Epidermal melanocyte (primary cell): ENCODE results near the gene HAO1.

Source experiments
- DNase-seq: peaks from one replicate; pipeline ENCODE4 v3.0.0; 2011; ENCODE audit warnings: low spot score; ENCODE audit not compliant: insufficient read length

HAO1 gene

DNA sequence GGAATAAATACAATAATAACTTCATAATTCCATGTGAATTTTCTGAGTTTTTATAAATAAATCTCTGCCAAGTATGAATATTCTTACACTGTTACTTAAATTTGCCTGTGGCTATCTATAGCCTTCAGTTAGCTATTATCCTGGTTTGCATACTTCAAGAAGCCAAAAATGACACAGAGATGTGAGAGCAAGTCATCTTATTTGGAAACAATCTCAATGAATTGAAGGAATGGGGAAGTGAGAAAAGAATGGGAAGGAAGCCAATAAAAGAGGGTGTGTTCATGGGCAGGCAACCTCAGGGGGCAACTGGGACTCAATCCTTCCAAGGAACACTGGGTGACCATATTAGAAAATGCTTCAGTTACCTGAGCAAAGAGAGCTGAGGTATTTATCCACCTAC, 9.9 kb downstream of the HAO1 start:
- DNase-seq = no peak

DNA sequence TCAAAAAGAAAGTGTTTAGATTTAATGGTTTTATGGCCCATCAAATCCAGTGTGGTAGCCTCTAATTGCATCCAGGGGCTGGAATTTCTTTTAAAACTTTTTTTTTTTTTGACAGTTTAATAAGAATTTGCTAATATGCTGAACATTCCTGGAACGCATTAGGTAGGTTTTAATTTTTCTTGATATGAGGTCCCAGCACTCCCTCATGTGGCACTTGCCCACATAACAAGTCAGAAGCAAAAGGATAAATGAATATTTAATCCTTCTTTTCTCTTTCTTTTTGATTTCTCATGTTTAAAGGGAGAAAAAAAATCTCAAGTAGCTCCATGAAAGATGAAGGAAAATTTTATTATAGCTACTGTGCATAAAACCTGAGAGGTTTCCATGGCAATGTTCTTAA, 13.5 kb downstream of the HAO1 start:
- no peak for DNase-seq

- no peak for DNase-seq
These were observed 13.9 kb downstream of the HAO1 start for GRCh38 chr20:7926323-7926722.

GRCh38 chr20:7924692-7925091, 15.6 kb downstream of the HAO1 start:
- no peak for DNase-seq

GRCh38 chr20:7916648-7917047, 23.6 kb downstream of the HAO1 start:
- DNase-seq = no peak

DNA sequence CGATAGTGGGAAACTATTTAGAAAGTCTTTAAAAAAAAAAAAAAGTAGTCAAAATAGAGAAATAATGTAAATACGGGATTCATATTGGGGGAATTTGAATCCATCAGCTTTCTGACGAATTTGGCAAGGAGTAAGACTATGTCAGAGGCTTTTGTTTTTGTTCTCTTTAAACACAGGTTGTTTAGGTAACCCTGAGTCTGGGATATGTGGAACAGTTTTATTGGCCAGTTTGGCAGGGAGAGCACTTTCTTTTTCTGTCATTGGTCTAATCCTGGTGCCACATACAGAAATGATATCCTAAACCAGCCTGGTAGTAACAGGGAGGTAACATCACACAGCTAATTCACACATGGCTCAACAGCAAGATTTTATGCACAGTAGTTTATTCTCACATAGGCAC, 27.7 kb downstream of the HAO1 start:
- DNase-seq = no peak

DNA sequence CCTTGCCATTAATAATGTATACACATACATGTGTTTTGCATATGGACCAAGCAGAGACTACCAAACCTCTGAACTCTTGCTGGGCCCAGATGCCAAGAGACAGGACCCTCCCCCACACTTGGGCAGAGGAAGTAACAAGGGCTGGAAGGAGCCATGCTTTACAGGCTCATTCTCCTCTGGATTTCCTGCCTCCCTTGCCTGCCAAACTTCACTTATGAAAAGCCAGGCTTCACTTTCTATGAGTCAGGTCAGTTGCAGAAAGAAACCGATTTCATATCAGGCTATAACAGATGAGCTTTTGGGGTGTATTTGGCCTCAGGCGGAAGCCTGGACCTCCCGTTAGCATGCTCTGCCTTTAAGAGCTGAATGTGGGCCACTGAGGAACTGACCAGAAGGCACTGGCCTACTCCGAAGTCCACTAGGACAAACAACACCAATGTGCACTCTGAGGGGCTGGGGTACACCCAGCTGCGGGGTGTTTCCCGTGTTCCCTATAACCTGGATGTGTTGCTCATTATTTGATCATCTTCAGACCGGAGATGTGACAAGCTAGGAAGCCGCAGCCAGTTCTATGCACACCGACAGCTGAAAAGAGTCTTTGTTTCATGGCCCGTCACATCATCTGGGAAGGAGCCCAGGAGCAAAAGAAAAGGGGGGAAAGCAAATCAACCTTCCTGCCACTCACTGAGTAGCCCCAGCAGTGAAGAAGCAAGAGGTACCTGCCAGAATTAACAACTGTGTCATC, 28.5 kb downstream of the HAO1 start:
- no peak for DNase-seq

- DNase-seq = peak; percentile 25
These were observed 31.4 kb downstream of the HAO1 start for GRCh38 chr20:7908905-7909304.

GRCh38 chr20:7903429-7903828, 36.8 kb downstream of the HAO1 start:
- no peak for DNase-seq

DNA sequence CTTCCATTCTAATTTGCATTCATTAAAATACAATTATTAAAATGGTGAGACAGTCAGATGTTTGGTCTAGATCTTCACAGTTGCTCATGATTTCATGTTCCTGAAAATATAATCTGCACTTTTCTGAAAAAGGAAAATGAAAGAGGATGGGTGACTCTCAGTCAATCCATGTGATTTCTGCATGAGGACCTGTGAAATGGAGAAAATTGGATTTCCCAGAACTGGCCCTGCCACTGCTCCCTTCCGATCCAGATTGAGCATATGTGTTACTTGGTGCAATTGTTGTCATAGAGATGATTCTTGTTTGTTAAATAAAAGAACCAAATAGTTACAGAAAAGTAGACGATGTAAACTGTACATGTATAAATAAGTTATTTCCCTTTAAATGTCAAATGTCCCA, 37.4 kb downstream of the HAO1 start:
- no peak for DNase-seq

DNA sequence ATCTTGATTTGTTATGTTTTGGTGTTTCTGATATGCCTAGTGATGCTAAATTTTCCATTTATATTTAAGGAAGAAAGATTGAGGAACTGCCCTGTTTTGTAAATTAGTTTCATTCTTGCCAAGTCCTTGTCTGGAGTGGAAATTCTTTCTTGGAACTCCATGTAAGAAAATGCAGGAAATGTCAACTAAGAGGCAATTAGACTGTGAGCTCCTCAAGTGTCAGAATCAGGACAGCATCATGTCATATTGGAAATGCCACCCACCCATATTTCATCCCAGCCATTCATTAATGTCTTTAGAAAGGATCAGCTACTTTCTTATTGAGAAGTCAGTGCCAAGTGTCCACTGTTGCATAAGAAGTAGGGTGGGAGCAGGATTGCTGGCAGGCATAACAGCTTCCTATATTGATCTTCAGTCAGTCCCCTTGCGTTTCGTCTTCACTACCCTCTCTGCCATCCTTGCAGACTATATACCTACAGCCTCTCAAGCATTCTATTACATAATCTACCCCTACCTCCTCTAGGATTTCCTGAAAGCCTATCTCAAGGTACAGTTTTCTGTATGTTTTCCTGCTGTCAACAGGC, 42.4 kb downstream of the HAO1 start:
- DNase-seq = no peak

GRCh38 chr20:7893014-7893730, 47.1 kb downstream of the HAO1 start:
- no peak for DNase-seq

DNA sequence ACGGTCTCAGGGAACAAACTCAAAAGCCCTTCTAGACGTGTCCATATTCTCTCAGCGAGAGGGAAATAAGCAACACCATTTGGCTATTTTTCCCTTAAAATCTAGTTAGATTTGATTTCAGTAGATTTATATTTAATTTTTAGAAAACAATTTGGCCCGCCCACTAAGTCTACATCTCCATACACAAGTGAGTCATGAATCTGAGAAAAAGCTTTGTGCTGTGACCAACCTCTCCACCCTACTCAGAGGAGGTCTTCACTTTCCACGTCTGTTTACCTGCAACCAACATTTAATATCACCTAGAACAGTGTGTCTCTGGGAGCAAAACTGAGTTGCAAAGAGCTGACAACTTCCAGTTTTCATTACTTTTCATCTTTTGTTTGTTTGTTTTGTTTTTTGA, 48.6 kb downstream of the HAO1 start:
- no peak for DNase-seq

DNA sequence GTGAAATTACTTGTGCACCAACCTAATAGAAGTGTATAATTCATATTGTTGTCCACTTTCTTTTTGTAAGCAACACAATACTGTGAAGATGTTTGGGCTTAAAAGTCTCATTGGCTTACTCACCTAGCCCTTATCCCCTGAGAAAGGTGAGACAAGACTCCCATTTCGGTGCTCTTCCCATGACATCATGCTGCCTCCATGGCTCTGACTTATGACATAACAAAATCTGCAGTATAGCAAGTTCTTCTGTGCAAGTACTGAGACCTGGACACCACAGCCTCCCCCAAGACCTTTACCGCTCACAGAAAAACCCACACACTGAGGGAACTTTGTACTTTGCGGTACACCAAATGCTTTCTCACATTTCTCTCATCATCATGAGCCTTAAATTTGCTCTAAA, 50.5 kb downstream of the HAO1 start:
- DNase-seq = no peak

DNA sequence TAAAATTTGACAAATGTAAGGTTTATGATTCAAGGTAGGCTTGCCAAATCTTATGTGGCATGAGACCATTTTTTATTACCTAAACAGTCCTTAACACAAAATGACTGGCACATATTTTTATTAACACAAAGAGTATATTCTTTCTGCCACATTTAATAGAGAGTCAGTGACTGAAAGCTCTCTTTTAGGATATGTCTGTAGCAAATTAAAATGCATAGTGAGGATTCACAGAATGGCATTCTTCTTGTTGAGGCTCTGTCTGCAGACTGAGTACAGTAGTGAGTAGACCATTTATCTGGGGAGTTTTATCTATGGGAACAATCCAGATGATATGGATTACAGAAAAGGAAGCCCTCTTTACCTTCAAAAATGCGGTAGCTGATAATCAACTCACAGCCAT, 56.5 kb downstream of the HAO1 start:
- no peak for DNase-seq

GRCh38 chr20:7883309-7883708, 56.9 kb downstream of the HAO1 start:
- no peak for DNase-seq

DNA sequence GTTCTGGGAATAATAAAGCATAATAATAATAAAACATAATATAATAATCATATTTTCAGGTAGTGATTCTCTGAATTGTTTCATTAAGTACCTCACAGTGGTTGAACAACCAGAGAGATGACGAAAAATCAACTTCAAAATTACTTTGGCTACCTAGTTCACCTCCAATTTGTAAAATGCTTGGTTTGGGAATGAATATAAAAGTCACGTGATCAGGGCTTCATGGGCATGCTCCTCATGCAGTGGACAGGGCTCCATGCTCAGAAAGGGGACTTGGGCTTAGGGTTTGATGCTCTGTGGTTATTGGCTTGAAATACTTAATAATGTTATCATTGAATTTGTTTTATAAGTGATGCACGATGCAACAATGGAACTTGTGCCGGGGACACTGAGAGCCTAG, 58.2 kb downstream of the HAO1 start:
- DNase-seq = no peak

GRCh38 chr20:7881551-7881950, 58.7 kb downstream of the HAO1 start:
- DNase-seq = no peak

DNA sequence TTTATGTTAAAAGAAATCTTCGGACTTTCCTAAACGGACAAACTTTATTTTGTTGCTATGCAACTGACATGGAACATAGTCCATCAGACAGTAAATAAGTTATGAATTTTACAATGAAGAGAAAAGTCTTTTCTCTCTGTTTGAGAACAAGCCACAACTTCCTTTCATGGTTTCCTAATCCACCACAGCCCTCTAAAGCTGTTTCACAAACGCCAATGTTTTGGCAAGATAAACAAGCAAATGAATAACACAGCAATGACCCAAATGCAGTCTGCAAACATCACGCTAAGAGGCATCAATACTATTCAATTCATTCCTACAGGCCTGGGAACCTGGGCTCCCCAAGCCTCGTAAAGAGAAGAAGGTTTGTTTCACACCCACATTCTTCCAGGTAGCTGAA, 60.4 kb downstream of the HAO1 start:
- DNase-seq = peak; percentile 31

- no peak for DNase-seq
These were observed 72.2 kb downstream of the HAO1 start for GRCh38 chr20:7868108-7868507.

GRCh38 chr20:7866285-7866684, 74.0 kb downstream of the HAO1 start:
- DNase-seq = no peak

DNA sequence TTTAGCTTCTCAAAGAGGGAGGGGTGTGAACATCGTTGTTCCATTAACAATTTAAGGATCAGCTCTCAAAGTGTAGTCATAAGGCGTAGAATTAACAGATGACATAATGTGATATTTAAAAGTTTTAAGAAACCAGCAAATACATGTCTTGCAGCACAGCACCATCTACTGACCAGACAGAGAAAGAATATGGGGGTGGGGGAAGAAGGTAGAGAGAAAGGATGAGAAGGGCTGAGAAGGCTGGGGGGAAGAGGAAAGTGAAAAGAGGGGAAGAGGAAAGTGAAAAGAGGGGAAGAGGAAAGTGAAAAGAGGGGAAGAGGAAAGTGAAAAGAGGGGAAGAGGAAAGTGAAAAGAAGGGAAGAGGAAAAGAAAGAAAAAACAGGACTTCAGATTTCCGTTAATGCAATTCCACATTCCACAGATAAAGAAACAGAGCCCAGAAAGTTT, 80.9 kb downstream of the HAO1 start:
- DNase-seq = no peak
